Measurements from ENCODE around the gene C3orf20.

Gene C3orf20

DNA sequence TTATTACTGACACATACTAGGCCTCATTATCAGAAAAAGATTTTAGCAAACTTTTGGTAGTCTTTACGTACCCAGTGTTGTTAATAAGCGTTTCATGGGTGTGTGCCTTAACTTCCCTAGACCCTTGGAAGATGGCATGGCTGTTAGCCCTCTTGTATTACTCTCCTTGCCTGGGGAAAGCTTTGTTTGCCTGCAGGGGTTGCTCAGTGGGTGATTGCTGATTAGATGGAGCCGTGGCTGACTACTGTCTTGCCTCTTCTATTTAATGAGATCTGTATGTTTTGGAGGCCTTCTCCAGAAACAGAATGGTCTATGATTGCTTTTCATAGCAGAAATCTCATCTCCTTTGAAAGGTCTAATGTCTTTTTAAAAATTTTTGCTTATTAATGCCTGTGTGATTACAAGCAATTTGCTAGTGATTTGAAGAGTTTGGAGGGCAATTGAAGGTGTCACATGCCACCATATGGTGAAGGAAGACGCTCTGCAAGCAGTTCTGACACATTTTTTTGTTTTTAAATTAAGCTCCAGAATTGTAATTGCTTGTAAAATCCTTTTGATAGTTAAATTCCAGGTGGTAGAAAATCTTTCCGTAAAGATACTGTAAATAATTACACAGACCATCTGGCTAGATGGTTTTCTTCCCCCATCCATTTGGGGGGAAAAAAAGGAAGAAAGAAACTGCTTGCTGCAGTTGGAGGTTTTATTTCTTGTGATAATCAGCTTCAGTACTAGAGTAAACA, 11.4 kb upstream of the C3orf20 start:
- Histone ChIP-seq H3K27ac (ENCODE audit: low read depth, low read length) (no peak overlapping the region), H2AFZ (ENCODE audit: low read depth, low read length, severe bottlenecking) (no peak overlapping the region), H4K20me1 (ENCODE audit: low read depth, low read length) (no peaks in the 10 kb centered on the region), H3F3A (ENCODE audit: insufficient read depth) (peaks cover 5% of the 10 kb centered on the region; the same call in 1 of the 2 replicates), H3K79me2 (ENCODE audit: insufficient read depth, low read length) (no peaks in the 10 kb centered on the region; the same call in 1 of the 2 replicates), H3K36me3 (ENCODE audit: low read length) (peaks cover 68% of the 10 kb centered on the region), H3K9me2 (replicated peaks; ENCODE audit: insufficient read depth, low read length) (no peaks in the 10 kb centered on the region), H3K9ac (ENCODE audit: low read length) (no peak overlapping the region), H3K9me3 (ENCODE audit: insufficient read depth, low read length) (no peaks in the 10 kb centered on the region), H3K4me3 (ENCODE audit: insufficient read depth, low read length, poor library complexity, severe bottlenecking) (no peak overlapping the region), H3K4me2 (ENCODE audit: low read depth, low read length, poor library complexity, severe bottlenecking) (no peak overlapping the region), H3K27me3 (ENCODE audit: low read length) (no peaks in the 10 kb centered on the region)
- no peak for TF ChIP-seq EZH2phosphoT487 (conservative IDR thresholded peaks at IDR 0.05; ENCODE audit: low read length)
- TF ChIP-seq, protein P1, sequence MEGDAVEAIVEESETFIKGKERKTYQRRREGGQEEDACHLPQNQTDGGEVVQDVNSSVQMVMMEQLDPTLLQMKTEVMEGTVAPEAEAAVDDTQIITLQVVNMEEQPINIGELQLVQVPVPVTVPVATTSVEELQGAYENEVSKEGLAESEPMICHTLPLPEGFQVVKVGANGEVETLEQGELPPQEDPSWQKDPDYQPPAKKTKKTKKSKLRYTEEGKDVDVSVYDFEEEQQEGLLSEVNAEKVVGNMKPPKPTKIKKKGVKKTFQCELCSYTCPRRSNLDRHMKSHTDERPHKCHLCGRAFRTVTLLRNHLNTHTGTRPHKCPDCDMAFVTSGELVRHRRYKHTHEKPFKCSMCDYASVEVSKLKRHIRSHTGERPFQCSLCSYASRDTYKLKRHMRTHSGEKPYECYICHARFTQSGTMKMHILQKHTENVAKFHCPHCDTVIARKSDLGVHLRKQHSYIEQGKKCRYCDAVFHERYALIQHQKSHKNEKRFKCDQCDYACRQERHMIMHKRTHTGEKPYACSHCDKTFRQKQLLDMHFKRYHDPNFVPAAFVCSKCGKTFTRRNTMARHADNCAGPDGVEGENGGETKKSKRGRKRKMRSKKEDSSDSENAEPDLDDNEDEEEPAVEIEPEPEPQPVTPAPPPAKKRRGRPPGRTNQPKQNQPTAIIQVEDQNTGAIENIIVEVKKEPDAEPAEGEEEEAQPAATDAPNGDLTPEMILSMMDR (IDR thresholded peaks at IDR 0.05; ENCODE audit: insufficient read depth, low read length, poor library complexity, severe bottlenecking): no peak

DNA sequence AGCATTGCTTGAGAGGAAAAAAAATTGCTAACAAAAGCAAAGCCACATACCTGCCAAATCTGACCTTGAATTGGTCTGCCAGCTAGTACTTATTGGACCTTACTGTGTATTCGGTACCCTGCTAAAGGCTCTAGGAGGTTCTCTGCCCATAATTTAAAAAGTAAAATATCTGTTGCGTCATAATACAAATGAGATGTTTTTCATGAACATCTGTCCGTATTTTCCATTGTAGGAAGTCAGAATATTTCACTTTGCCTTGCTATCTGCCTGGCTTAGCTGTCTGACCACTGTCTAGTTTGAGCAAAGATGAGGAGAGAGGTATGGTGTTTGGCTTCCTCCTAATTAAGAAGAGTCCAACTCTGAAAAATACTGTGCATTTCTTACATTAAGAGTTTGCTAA, 10.8 kb upstream of the C3orf20 start:
- Histone ChIP-seq H3K27ac (ENCODE audit: low read depth, low read length) (no peak overlapping the region), H3K9me2 (replicated peaks; ENCODE audit: insufficient read depth, low read length) (no peaks in the 10 kb centered on the region), H4K20me1 (ENCODE audit: low read depth, low read length) (no peaks in the 10 kb centered on the region), H3F3A (ENCODE audit: insufficient read depth) (peaks cover 5% of the 10 kb centered on the region; the same call in 1 of the 2 replicates), H3K27me3 (ENCODE audit: low read length) (no peaks in the 10 kb centered on the region), H2AFZ (ENCODE audit: low read depth, low read length, severe bottlenecking) (no peak overlapping the region), H3K36me3 (ENCODE audit: low read length) (peaks cover 65% of the 10 kb centered on the region), H3K9ac (ENCODE audit: low read length) (no peak overlapping the region), H3K9me3 (ENCODE audit: insufficient read depth, low read length) (no peaks in the 10 kb centered on the region), H3K4me3 (ENCODE audit: insufficient read depth, low read length, poor library complexity, severe bottlenecking) (no peak overlapping the region), H3K79me2 (ENCODE audit: insufficient read depth, low read length) (no peaks in the 10 kb centered on the region; the same call in 1 of the 2 replicates), H3K4me2 (ENCODE audit: low read depth, low read length, poor library complexity, severe bottlenecking) (no peak overlapping the region)
- TF ChIP-seq, protein P1 (IDR thresholded peaks at IDR 0.05; ENCODE audit: insufficient read depth, low read length, poor library complexity, severe bottlenecking): no peak
- no peak for TF ChIP-seq EZH2phosphoT487 (conservative IDR thresholded peaks at IDR 0.05; ENCODE audit: low read length)

DNA sequence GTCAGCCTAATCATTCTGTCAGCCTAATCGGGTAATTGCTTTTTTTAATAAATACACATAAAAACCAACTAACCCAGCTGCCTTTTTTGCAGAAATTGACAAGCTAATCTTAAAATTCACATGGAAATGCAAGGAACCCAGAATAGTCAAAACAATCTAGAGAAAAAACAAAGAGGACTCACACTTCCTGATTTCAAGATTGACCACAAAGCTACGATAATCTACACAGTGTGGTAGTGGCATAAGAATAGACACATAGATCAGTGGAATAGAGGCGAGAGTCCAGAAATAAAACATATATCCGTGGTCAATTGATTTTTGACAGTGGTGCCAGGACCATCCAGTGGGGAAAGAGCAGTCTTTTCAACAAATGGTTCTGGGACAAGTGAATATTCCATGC, 2.4 kb upstream of the C3orf20 start:
- Histone ChIP-seq H3K27me3 (ENCODE audit: low read length) (no peaks in the 10 kb centered on the region), H2AFZ (ENCODE audit: low read depth, low read length, severe bottlenecking) (no peak overlapping the region), H3K36me3 (ENCODE audit: low read length) (peaks cover 35% of the 10 kb centered on the region), H3K4me2 (ENCODE audit: low read depth, low read length, poor library complexity, severe bottlenecking) (no peak overlapping the region), H3K79me2 (ENCODE audit: insufficient read depth, low read length) (no peaks in the 10 kb centered on the region), H3K9ac (ENCODE audit: low read length) (no peak overlapping the region), H4K20me1 (ENCODE audit: low read depth, low read length) (no peaks in the 10 kb centered on the region), H3F3A (ENCODE audit: insufficient read depth) (peaks cover 16% of the 10 kb centered on the region), H3K9me3 (ENCODE audit: insufficient read depth, low read length) (no peaks in the 10 kb centered on the region), H3K4me3 (ENCODE audit: insufficient read depth, low read length, poor library complexity, severe bottlenecking) (no peak overlapping the region), H3K27ac (ENCODE audit: low read depth, low read length) (peak overlapping the region; percentile 58), H3K9me2 (replicated peaks; ENCODE audit: insufficient read depth, low read length) (no peaks in the 10 kb centered on the region)
- TF ChIP-seq, protein P1 (IDR thresholded peaks at IDR 0.05; ENCODE audit: insufficient read depth, low read length, poor library complexity, severe bottlenecking): no peak
- TF ChIP-seq EZH2phosphoT487 (conservative IDR thresholded peaks at IDR 0.05; ENCODE audit: low read length): no peak

Data from SU-DHL-6 (cell line).